Colonic mucosa (tissue), 4 donors: ENCODE measurements around the gene KRT28. TPM values are rescaled to one million over a fixed set of nuclear protein-coding genes. Genes with fewer than 3 reads are reported as not detected.

Source experiments
- DNase-seq: peaks from one replicate; pipeline ENCODE4 v3.0.0-alpha.2; 2020
- H3K27ac ChIP-seq: fragments of 200-600 bp; one replicate; pipeline ENCODE4 v1.8.0; 2021
- H3K27me3 ChIP-seq: fragments of 200-600 bp; one replicate; pipeline ENCODE4 v1.8.0; 2021
- H3K36me3 ChIP-seq: fragments of 200-600 bp; one replicate; pipeline ENCODE4 v1.8.0; 2021
- H3K4me1 ChIP-seq: fragments of 200-600 bp; one replicate; pipeline ENCODE4 v1.8.0; 2021; ENCODE audit warnings: mild to moderate bottlenecking
- H3K4me3 ChIP-seq: fragments of 200-600 bp; one replicate; pipeline ENCODE4 v1.8.0; 2021
- H3K9ac ChIP-seq, 2 donors: one replicate each; pipeline ENCODE4 v1.7.0; 2013; ENCODE audit warnings: control low read depth in 2 of 2, low read depth in 2 of 2, low read length in 2 of 2
- H3K9me3 ChIP-seq: fragments of 200-600 bp; one replicate; pipeline ENCODE4 v1.8.0; 2021
- intact Hi-C: fragments of 100-400 bp; cut with DNase I; formaldehyde crosslinking; loops from one replicate; pipeline ENCODE4 v1.14.1; 2022
- total RNA-seq, 2 donors: library from RNA; stranded (reverse); fragmentation: NEBNext Ultra II Directional in 1 of 2; extraction: Animal tissue kit (Norgen Biotek cat#: 25700) in 1 of 2; gene quantifications; one replicate each; pipeline ENCODE4 v1.2.1, GENCODE V29; 2021
- TF ChIP-seq, protein P1 (sequence below): fragments of 200-600 bp; IDR thresholded peaks from one replicate; pipeline ENCODE4 v1.8.0; 2022; ENCODE audit warnings: antibody characterized with exemption, mild to moderate bottlenecking
- donor health status: healthy.
- donor health status: DM: no; HTN: no; CAD: no.
- donor health status: DM: no; HTN: no; CAD: no.

Gene KRT28
- total RNA-seq, 2 donors from 2014 or later: not detected

DNA sequence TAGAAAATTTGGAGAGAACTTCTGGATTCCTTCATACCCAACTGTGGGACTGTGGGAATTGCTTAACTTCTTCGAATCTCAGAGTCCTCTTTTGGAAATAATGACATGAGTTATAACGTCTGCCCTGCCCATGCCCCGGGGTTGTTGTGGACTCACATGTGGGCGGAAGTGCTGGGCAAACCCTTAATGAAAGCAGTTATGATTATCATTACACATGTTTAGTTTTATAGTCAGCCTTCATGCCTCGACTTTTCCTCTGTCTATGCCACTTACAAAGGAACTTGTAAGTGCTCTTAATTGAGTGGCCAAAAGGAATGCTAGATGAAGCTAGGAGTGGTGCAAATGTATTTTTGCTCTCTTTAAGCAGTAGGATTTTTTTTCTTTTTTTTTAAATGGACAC, 21.3 kb downstream of the KRT28 start:
- H3K27me3 ChIP-seq: peaks cover 17% of the 10 kb centered on the region
- H3K9me3 ChIP-seq: no peaks in the 10 kb centered on the region
- H3K36me3 ChIP-seq: no peaks in the 10 kb centered on the region
- TF ChIP-seq, protein P1, sequence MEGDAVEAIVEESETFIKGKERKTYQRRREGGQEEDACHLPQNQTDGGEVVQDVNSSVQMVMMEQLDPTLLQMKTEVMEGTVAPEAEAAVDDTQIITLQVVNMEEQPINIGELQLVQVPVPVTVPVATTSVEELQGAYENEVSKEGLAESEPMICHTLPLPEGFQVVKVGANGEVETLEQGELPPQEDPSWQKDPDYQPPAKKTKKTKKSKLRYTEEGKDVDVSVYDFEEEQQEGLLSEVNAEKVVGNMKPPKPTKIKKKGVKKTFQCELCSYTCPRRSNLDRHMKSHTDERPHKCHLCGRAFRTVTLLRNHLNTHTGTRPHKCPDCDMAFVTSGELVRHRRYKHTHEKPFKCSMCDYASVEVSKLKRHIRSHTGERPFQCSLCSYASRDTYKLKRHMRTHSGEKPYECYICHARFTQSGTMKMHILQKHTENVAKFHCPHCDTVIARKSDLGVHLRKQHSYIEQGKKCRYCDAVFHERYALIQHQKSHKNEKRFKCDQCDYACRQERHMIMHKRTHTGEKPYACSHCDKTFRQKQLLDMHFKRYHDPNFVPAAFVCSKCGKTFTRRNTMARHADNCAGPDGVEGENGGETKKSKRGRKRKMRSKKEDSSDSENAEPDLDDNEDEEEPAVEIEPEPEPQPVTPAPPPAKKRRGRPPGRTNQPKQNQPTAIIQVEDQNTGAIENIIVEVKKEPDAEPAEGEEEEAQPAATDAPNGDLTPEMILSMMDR: no peak
- no peak overlapping the region for H3K27ac ChIP-seq
- no peaks in the 10 kb centered on the region for H3K4me1 ChIP-seq
- no peak overlapping the region for H3K4me3 ChIP-seq
- DNase-seq: no peak
- H3K9ac ChIP-seq: no peak overlapping the region
- intact Hi-C loops: no loop called here

DNA sequence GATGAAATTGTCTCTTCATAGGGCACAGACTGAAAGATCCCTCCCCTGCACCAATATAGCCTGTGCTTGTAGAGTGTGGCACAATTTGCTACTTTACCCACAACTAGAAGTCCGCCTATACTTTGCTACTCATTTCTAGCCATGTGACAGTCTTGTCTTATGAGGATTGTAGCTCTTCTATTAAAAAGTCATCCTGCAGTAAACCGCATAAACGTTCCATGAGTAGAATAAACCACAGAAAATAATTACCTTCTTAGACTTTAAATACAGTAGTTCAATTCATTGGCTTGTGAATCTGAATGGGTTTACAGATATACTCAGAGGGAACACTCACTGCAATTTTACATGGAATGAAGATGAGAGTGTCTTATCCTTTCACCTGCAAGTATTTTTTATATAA, 21.8 kb downstream of the KRT28 start:
- H3K4me1 ChIP-seq: no peaks in the 10 kb centered on the region
- intact Hi-C loops: no loop called here
- H3K9ac ChIP-seq: no peak overlapping the region
- no peak overlapping the region for H3K4me3 ChIP-seq
- TF ChIP-seq, protein P1: no peak
- peaks cover 17% of the 10 kb centered on the region for H3K27me3 ChIP-seq
- no peaks in the 10 kb centered on the region for H3K36me3 ChIP-seq
- DNase-seq: no peak
- H3K9me3 ChIP-seq: no peaks in the 10 kb centered on the region
- no peak overlapping the region for H3K27ac ChIP-seq

DNA sequence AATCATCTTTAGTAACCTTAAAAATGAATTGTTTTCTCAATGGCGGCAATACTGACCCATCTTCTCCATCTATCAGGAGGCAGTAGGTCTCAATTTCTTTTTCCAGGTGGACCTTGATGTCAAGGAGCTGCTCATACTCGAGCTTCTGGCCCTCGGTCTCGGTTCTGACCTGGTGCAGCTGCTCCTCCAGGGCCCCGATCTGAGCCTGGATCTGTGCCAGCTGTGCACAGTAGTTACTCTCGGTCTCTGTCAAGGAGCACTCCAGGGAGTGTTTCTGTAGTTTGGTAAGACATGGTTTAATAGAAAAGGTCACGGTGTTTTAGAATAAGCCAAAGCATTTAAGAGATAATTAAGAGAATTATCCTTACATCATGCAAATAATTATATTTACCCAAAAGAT, 22.3 kb downstream of the KRT28 start:
- peaks cover 17% of the 10 kb centered on the region for H3K27me3 ChIP-seq
- TF ChIP-seq, protein P1: no peak

DNA sequence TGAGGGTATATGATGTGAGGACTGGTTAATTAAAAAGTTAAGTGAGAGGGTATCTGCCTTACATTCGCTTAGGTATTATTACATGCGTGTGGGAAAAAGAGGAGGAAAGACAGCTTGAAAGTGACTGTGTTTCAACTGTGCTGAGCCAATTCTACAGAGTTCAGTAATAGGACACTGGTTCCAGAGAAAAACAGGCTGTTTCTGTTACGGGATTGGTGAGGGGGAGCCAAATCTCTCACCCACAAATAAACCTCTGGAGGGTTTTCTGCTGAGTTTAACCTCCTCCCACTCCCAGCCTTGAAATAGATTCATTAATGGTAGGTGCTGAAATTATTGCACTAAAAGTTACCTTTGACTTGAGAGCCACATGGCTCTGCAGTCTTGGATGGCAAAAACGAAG, 23.8 kb downstream of the KRT28 start:
- no peak overlapping the region for H3K9ac ChIP-seq
- H3K36me3 ChIP-seq: no peaks in the 10 kb centered on the region
- no peaks in the 10 kb centered on the region for H3K4me1 ChIP-seq
- H3K27ac ChIP-seq: no peak overlapping the region
- H3K4me3 ChIP-seq: no peak overlapping the region
- intact Hi-C loops: no loop called here
- H3K9me3 ChIP-seq: no peaks in the 10 kb centered on the region
- TF ChIP-seq, protein P1: no peak
- H3K27me3 ChIP-seq: peaks cover 17% of the 10 kb centered on the region
- no peak for DNase-seq

More for the DNA sequence above, 22.3 kb downstream of the KRT28 start:
- Histone ChIP-seq H3K9me3 (no peaks in the 10 kb centered on the region), H3K9ac (no peak overlapping the region), H3K27ac (no peak overlapping the region), H3K4me3 (no peak overlapping the region), H3K4me1 (no peaks in the 10 kb centered on the region), H3K36me3 (no peaks in the 10 kb centered on the region)
- intact Hi-C loops: no loop called here
- no peak for DNase-seq

DNA sequence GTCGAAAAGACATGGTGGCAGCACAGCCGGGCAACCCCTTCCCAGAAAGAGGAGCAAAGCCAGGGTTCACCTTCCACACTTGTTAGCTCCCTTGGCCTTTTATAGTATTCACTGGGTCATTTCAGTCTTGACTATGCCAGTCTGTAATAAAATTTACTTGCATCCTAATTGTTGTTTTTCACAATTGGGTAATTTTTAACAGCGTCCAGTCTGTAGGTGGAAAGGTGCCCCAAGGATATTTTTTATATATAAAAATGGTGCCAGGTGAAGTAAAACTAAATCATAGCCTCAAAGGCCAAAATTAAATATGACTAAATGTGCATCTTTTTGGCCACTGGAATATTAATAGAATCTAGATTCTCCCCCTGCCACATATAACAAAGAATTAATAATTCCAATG, 27.7 kb downstream of the KRT28 start, which contains the start of gene KRT26:
TSS of gene KRT26 (minus strand) at position 101 of the 400 bp plus-strand sequence. CDS start at position 13, 88 bp downstream.
- Histone ChIP-seq H3K36me3 (no peaks in the 10 kb centered on the region), H3K27me3 (no peaks in the 10 kb centered on the region), H3K27ac (no peak within 1 kb of the TSS), H3K9me3 (no peaks in the 10 kb centered on the region), H3K4me3 (no peak within 1 kb of the TSS), H3K9ac (no peak within 1 kb of the TSS), H3K4me1 (no peaks in the 10 kb centered on the region)
- intact Hi-C loops: no loop called here
- TF ChIP-seq, protein P1: no peak
- DNase-seq: no peak
